Measurements from ENCODE around the gene SOCS4. TPM values are rescaled to one million over a fixed set of nuclear protein-coding genes. Genes with fewer than 3 reads are reported as not detected.

The SOCS4 gene
- total RNA-seq, 4 donors from 2014 or later: 6.9 to 9.3 (median 7.5) TPM

DNA sequence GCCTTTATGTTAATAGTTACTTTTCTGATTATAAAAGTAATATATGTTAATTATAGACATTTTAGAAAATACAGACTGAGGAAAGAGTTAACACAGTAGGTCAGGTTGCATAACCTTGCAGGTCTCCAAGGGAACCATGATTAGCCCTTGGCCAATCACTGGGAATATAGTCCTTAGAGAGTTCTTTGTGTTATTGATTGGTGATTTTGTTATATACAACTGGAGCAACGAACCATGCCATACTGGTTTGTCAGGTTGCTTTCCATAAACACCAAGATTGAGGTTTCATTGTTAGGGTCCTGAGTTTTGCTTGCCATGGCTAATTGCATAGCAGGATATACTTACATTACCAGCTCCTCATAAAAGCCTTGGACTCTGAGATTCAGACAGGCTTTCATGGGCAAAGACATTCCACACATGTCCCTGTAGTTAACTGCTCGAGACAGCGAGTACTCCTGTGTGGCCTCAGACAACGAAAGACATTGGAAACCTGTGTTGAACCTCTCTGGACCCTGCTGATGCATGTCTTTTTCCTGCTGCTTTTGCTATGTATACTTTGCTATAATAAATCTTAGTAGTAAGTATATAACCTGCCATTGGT is 58.1 kb downstream of the SOCS4 start:
- DNase-seq (ENCODE audit: low spot score in 2 of 2): peak in 1 of 2 donors; percentile 8
- no peak overlapping the region for H3K4me3 ChIP-seq (ENCODE audit: low read depth, poor library complexity, severe bottlenecking)
- intact Hi-C loops (cut with DNase I; ENCODE audit: low total_unique reads): loop anchor here (10.0 kb wide), 1 partner anchor 50 kb away; no protein-coding TSS in a partner anchor
- TF ChIP-seq POLR2A (IDR thresholded peaks at IDR 0.05): no peak
- TF ChIP-seq, protein P1, sequence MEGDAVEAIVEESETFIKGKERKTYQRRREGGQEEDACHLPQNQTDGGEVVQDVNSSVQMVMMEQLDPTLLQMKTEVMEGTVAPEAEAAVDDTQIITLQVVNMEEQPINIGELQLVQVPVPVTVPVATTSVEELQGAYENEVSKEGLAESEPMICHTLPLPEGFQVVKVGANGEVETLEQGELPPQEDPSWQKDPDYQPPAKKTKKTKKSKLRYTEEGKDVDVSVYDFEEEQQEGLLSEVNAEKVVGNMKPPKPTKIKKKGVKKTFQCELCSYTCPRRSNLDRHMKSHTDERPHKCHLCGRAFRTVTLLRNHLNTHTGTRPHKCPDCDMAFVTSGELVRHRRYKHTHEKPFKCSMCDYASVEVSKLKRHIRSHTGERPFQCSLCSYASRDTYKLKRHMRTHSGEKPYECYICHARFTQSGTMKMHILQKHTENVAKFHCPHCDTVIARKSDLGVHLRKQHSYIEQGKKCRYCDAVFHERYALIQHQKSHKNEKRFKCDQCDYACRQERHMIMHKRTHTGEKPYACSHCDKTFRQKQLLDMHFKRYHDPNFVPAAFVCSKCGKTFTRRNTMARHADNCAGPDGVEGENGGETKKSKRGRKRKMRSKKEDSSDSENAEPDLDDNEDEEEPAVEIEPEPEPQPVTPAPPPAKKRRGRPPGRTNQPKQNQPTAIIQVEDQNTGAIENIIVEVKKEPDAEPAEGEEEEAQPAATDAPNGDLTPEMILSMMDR (IDR thresholded peaks at IDR 0.05): no peak
- 66% methylated on average over 4 of the region's 4 CpGs for WGBS, 2 donors

DNA sequence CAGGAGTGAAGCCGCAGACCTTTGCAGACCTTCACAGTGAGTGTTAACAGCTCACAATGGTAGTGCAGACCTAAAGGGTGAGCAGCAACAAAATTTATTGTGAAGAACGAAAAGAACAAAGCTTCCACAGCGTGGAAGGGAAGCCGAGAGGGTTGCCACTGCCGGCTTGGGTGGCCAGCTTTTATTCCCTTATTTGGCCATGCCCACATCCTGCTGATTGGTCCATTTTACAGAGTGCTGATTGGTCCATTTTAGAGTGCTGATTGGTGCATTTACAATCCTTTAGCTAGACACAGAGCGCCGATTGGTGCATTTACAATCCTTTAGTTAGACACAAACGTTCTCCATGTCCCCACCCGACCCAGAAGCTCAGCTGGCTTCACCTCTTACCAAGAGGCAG is 59.9 kb downstream of the SOCS4 start:
- WGBS, 2 donors: 91 to 92% methylated on average over 9 of the region's 9 CpGs
- peak in 1 of 2 donors; percentile 13 for DNase-seq (ENCODE audit: low spot score in 2 of 2)
- H3K4me3 ChIP-seq (ENCODE audit: low read depth, poor library complexity, severe bottlenecking): no peak overlapping the region
- TF ChIP-seq, protein P1 (IDR thresholded peaks at IDR 0.05): no peak
- TF ChIP-seq POLR2A (IDR thresholded peaks at IDR 0.05): no peak
- intact Hi-C loops (cut with DNase I; ENCODE audit: low total_unique reads): loop anchor here (10.0 kb wide), 1 partner anchor 48 kb away; no protein-coding TSS in a partner anchor

DNA sequence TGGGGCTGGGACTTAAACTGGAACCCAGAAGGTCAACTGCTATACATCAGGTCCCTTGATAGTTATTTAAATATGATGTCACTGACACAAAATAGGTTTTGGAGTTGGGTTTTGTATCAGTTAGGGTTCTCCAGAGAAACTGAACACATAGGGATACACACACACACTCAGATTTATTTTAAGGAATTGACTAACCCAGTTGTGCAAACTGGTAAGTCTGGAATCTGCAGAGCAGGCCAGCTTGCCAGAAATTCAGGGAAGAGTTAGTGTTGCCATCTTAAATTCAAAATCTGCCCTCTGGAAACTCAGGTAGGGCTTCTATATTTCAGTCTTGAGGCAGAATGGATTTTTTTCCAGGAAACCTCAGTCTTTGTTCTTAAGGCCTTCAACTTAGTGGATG is 61.3 kb downstream of the SOCS4 start:
- TF ChIP-seq POLR2A (IDR thresholded peaks at IDR 0.05): no peak
- TF ChIP-seq, protein P1 (IDR thresholded peaks at IDR 0.05): no peak
- intact Hi-C loops (cut with DNase I; ENCODE audit: low total_unique reads): loop anchor here (10.0 kb wide), 1 partner anchor 46 kb away; no protein-coding TSS in a partner anchor
- no peak overlapping the region for H3K4me3 ChIP-seq (ENCODE audit: low read depth, poor library complexity, severe bottlenecking)
- DNase-seq (ENCODE audit: low spot score in 2 of 2): peak; percentile 16 to 37

DNA sequence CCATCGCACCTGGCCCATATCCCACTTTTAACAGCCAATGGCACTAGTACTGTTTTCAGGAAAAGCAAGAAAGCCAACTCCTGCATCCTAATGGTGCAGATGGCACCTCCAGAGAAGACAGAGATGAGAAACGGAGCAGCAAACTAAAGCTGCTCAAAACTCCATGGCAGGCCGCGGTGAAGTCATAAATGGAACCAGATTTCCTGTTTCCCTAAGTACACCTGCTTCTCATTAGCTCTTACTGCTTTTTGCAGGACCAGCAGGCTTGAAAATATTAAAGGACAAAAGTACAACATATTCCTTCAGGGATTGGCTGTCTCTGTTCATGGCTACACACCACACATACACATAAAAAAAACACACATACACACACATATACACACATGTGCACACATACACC is 65.3 kb downstream of the SOCS4 start:
- no peak overlapping the region for H3K4me3 ChIP-seq (ENCODE audit: low read depth, poor library complexity, severe bottlenecking)
- intact Hi-C loops (cut with DNase I; ENCODE audit: low total_unique reads): loop anchor here (5.0 kb wide), 1 partner anchor 70 kb away; no protein-coding TSS in a partner anchor
- TF ChIP-seq POLR2A (IDR thresholded peaks at IDR 0.05): no peak
- TF ChIP-seq, protein P1 (IDR thresholded peaks at IDR 0.05): no peak
- DNase-seq (ENCODE audit: low spot score in 2 of 2): peak in 1 of 2 donors; percentile 65
- WGBS, 2 donors: 53 to 55% methylated on average over 4 of the region's 4 CpGs

DNA sequence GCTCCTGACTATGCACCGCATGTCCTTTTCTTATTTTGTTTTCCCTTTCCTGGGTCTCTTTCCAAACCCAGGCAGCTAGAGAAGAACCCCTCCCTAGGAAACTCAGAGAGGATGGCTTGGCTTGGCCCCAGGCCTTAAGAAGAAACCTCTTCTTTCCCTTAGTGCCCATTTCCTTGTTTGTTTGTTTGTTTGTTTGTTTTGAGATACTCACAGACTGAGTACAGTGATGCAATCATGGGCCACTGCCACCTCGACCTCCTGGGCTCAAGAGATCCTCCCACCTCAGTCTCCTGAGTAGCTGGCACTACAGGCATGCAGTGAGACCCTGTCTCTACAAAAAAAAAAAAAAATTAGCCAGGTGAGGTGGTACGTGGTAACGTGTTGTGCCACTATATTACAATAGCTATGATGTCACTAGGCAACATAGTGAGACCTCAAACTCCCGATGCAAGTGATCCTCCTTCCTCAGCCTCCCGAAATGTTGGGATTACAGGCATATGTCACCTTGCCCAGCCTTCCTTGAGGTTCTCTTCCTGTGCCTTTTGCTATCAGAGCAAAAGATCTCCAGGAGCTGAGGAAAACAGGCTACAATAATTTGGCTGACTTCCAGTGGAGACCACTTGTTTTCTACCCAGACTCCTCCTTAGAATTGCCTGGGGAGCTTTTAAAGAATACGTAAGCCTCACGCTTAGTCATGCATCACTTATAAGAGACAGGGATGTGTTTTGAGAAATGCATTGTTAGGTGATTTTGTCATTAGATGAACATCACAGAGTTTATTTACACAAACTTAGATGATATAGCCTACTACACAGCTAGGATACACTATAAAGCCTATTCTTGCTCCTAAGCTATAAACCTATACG is 67.5 kb downstream of the SOCS4 start:
- 78 to 80% methylated on average over 9 of the region's 9 CpGs for WGBS, 2 donors
- no peak for DNase-seq (ENCODE audit: low spot score in 2 of 2)
- no peak for TF ChIP-seq POLR2A (IDR thresholded peaks at IDR 0.05)
- TF ChIP-seq, protein P1 (IDR thresholded peaks at IDR 0.05): no peak
- intact Hi-C loops (cut with DNase I; ENCODE audit: low total_unique reads): loop anchor here (5.0 kb wide), 1 partner anchor 68 kb away; no protein-coding TSS in a partner anchor
- H3K4me3 ChIP-seq (ENCODE audit: low read depth, poor library complexity, severe bottlenecking): no peak overlapping the region

Measured in lower leg skin (tissue), 4 donors.